ENCODE results near the gene COPS6.

COPS6 gene

GRCh38 chr7:100088621-100089457 is at the start of gene COPS6:
Gene COPS6, plus strand, starts transcription at chr7:100088969. Its CDS starts 22 bp downstream, at chr7:100088991.
- DNase-seq: peak; percentile 41

- no peak for DNase-seq
Observed at GRCh38 chr7:100040575-100040974, 48.2 kb upstream of the COPS6 start.

GRCh38 chr7:100044718-100045117 is 44.1 kb upstream of the COPS6 start:
- no peak for DNase-seq

GRCh38 chr7:100048680-100049079 is 40.1 kb upstream of the COPS6 start:
- no peak for DNase-seq

- no peak for DNase-seq
Observed at GRCh38 chr7:100049441-100050291, 39.1 kb upstream of the COPS6 start, which contains the start of gene ZSCAN21. Gene ZSCAN21, plus strand, starts transcription at chr7:100049774. Its CDS starts 7,233 bp downstream, at chr7:100057007.

- DNase-seq: no peak
Observed at GRCh38 chr7:100051611-100052010, 37.2 kb upstream of the COPS6 start.

GRCh38 chr7:100053215-100053614 is 35.6 kb upstream of the COPS6 start:
- DNase-seq: peak; percentile 77

GRCh38 chr7:100057006-100057405 is 31.8 kb upstream of the COPS6 start:
- no peak for DNase-seq

- DNase-seq: no peak
Observed at GRCh38 chr7:100059251-100059739, 29.5 kb upstream of the COPS6 start.

- no peak for DNase-seq
Observed at GRCh38 chr7:100061518-100062193, 27.1 kb upstream of the COPS6 start.

- no peak for DNase-seq
Observed at GRCh38 chr7:100063376-100063775, 25.4 kb upstream of the COPS6 start.

- no peak for DNase-seq
Observed at GRCh38 chr7:100064162-100064561, 24.6 kb upstream of the COPS6 start.

- DNase-seq: no peak
Observed at GRCh38 chr7:100065452-100066186, 23.1 kb upstream of the COPS6 start.

GRCh38 chr7:100066953-100067352 is 21.8 kb upstream of the COPS6 start:
- no peak for DNase-seq

GRCh38 chr7:100069991-100070390 is 18.8 kb upstream of the COPS6 start:
- DNase-seq: no peak

GRCh38 chr7:100071018-100071723 is 17.6 kb upstream of the COPS6 start:
- DNase-seq: no peak

- DNase-seq: no peak
Observed at GRCh38 chr7:100072462-100072861, 16.3 kb upstream of the COPS6 start.

- no peak for DNase-seq
Observed at GRCh38 chr7:100074841-100075240, 13.9 kb upstream of the COPS6 start.

- DNase-seq: no peak
Observed at GRCh38 chr7:100075418-100075817, 13.4 kb upstream of the COPS6 start.

GRCh38 chr7:100077205-100077604 is 11.6 kb upstream of the COPS6 start:
- no peak for DNase-seq

- DNase-seq: no peak
Observed at GRCh38 chr7:100079024-100079560, 9.7 kb upstream of the COPS6 start.

All from NCI-H2081 treated with DMSO at 0.1 percent for 48 hours (cell line).